ENCODE data around the gene SEPHS1. TPM values are rescaled to one million over a fixed set of nuclear protein-coding genes. Genes with fewer than 3 reads are reported as not detected.

SEPHS1 gene
- total RNA-seq, 1 experiment from 2014 or later: 139 TPM

DNA sequence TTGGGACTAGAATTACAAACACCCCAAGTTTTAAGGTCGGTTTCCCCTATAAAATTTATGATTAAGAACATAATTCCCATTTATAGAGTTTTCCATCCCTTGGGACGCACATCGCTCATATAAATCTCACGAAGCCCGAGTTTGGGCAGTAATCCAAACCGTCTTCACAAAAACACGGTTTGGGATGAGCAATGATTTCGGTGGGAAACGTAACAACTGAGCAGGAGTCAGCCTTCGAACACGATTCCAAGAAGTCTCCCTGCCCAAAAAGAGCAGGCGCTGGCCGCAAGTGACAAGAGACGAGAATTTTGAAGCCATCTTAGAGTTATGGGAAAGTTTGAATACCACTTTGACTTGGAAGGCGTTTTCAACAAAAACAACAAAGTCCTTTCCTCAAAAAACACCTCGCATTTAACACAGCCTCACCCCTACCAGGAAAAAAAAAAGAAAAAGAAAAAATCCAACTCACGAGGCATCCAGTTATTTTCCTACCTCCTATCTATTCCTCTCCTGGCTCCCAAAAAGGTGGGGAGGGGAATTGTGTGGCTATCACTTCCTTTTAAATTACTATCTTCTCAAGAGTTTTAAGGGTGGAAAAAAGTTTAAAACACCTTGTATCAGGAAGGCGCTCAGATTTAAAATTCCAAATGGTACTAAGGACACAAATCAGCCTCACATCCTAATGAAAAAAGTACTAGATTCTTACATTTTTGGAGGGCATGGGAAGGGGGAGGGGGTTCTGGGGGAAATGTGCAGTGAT, 1.6 kb downstream of the SEPHS1 start:
- intact Hi-C loops (cut with micrococcal nuclease; ENCODE audit: unreplicated experiment): loop anchor here (2.0 kb wide), 1 partner anchor 46 kb away; the partner anchor contains the start of gene PHYH
- POLR2A ChIA-PET: no interaction called here
- H3K4me1 Mint-ChIP-seq (ENCODE audit: low read depth, unreplicated experiment): peaks cover 17% of the 10 kb centered on the region

GRCh38 chr10:13340626-13341376, 7.3 kb downstream of the SEPHS1 start:
- BruUV-seq (replicated peaks): no TSS peak
- no peaks in the 10 kb centered on the region for H3K9me3 Mint-ChIP-seq (ENCODE audit: unreplicated experiment)
- Histone ChIP-seq H3K4me3 (ENCODE audit: low read depth, low read length) (no peak overlapping the region), H3K27me3 (replicated peaks; ENCODE audit: control insufficient read depth, insufficient read depth, low read length) (no peaks in the 10 kb centered on the region), H3K4me1 (no peaks in the 10 kb centered on the region), H3K36me3 (ENCODE audit: control insufficient read depth, insufficient read depth, low read length) (peaks cover 7% of the 10 kb centered on the region; the same call in 1 of the 2 replicates), H3K9me3 (no peaks in the 10 kb centered on the region)
- H3K4me3 Mint-ChIP-seq (ENCODE audit: unreplicated experiment): no peak overlapping the region
- H3K4me1 Mint-ChIP-seq (ENCODE audit: low read depth, unreplicated experiment): peaks cover 14% of the 10 kb centered on the region
- intact Hi-C loops (cut with micrococcal nuclease; ENCODE audit: unreplicated experiment): no loop called here
- DNase-seq: no peak
- ChIA-PET POLR2A (no interaction called here), CTCF (no interaction called here)
- no peak overlapping the region for H3K27ac Mint-ChIP-seq (ENCODE audit: unreplicated experiment)
- no peaks in the 10 kb centered on the region for H3K27me3 Mint-ChIP-seq (ENCODE audit: insufficient read depth, unreplicated experiment)
- H3K36me3 Mint-ChIP-seq (ENCODE audit: insufficient read depth, unreplicated experiment): peaks cover 74% of the 10 kb centered on the region
- TF ChIP-seq, protein P1, sequence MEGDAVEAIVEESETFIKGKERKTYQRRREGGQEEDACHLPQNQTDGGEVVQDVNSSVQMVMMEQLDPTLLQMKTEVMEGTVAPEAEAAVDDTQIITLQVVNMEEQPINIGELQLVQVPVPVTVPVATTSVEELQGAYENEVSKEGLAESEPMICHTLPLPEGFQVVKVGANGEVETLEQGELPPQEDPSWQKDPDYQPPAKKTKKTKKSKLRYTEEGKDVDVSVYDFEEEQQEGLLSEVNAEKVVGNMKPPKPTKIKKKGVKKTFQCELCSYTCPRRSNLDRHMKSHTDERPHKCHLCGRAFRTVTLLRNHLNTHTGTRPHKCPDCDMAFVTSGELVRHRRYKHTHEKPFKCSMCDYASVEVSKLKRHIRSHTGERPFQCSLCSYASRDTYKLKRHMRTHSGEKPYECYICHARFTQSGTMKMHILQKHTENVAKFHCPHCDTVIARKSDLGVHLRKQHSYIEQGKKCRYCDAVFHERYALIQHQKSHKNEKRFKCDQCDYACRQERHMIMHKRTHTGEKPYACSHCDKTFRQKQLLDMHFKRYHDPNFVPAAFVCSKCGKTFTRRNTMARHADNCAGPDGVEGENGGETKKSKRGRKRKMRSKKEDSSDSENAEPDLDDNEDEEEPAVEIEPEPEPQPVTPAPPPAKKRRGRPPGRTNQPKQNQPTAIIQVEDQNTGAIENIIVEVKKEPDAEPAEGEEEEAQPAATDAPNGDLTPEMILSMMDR (IDR thresholded peaks at IDR 0.05; ENCODE audit: insufficient read depth in 1 of 2, low read depth in 1 of 2, low read length in 1 of 2, severe bottlenecking in 1 of 2, unreplicated experiment in 1 of 2): no peak

More for the DNA sequence above, 1.6 kb downstream of the SEPHS1 start:
- TSS peak; percentile 56 for BruUV-seq (replicated peaks)
- peaks cover 14% of the 10 kb centered on the region; the same call in 1 of the 2 replicates for H3K4me1 ChIP-seq
- no peak for DNase-seq
- no peaks in the 10 kb centered on the region for H3K9me3 Mint-ChIP-seq (ENCODE audit: unreplicated experiment)
- CTCF ChIA-PET: no interaction called here
- no peaks in the 10 kb centered on the region for H3K9me3 ChIP-seq
- peaks cover 3% of the 10 kb centered on the region; the same call in 1 of the 2 replicates for H3K36me3 ChIP-seq (ENCODE audit: control insufficient read depth, insufficient read depth, low read length)
- H3K27ac Mint-ChIP-seq (ENCODE audit: unreplicated experiment): peak overlapping the region; percentile 79
- H3K36me3 Mint-ChIP-seq (ENCODE audit: insufficient read depth, unreplicated experiment): peaks cover 51% of the 10 kb centered on the region
- H3K27me3 ChIP-seq (replicated peaks; ENCODE audit: control insufficient read depth, insufficient read depth, low read length): no peaks in the 10 kb centered on the region
- peak overlapping the region; percentile 39 for H3K4me3 ChIP-seq (ENCODE audit: low read depth, low read length)
- peak overlapping the region; percentile 80 for H3K4me3 Mint-ChIP-seq (ENCODE audit: unreplicated experiment)
- TF ChIP-seq, protein P1 (IDR thresholded peaks at IDR 0.05; ENCODE audit: insufficient read depth in 1 of 2, low read depth in 1 of 2, low read length in 1 of 2, severe bottlenecking in 1 of 2, unreplicated experiment in 1 of 2): peak in 1 of 2 experiments; percentile 5
- peaks cover 2% of the 10 kb centered on the region for H3K27me3 Mint-ChIP-seq (ENCODE audit: insufficient read depth, unreplicated experiment)

DNA sequence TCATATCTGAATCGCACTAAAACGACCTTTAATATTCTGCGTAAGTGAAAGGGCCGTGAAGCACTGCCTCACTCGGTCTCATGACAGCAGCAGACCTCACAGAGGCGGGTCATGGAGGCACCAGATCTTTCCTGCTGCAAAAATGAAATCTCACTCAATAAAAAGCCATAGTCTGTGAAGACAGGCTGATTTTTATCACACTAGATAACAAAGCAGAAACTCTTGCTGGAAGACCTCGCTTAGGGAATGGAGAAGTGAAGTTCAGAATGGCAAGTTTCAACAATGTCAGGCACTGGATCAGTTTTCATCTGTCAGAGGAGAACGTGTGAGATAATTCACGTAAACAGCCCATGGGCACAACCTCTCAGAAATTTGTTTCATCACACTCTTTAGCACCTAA, 8.0 kb downstream of the SEPHS1 start:
- peaks cover 71% of the 10 kb centered on the region for H3K36me3 Mint-ChIP-seq (ENCODE audit: insufficient read depth, unreplicated experiment)
- DNase-seq: no peak
- peaks cover 6% of the 10 kb centered on the region; the same call in 1 of the 2 replicates for H3K36me3 ChIP-seq (ENCODE audit: control insufficient read depth, insufficient read depth, low read length)
- peaks cover 14% of the 10 kb centered on the region for H3K4me1 Mint-ChIP-seq (ENCODE audit: low read depth, unreplicated experiment)
- H3K4me3 ChIP-seq (ENCODE audit: low read depth, low read length): no peak overlapping the region
- H3K9me3 ChIP-seq: no peaks in the 10 kb centered on the region
- ChIA-PET POLR2A (no interaction called here), CTCF (no interaction called here)
- H3K4me3 Mint-ChIP-seq (ENCODE audit: unreplicated experiment): no peak overlapping the region
- intact Hi-C loops (cut with micrococcal nuclease; ENCODE audit: unreplicated experiment): no loop called here
- TF ChIP-seq, protein P1 (IDR thresholded peaks at IDR 0.05; ENCODE audit: insufficient read depth in 1 of 2, low read depth in 1 of 2, low read length in 1 of 2, severe bottlenecking in 1 of 2, unreplicated experiment in 1 of 2): no peak
- no peaks in the 10 kb centered on the region for H3K27me3 Mint-ChIP-seq (ENCODE audit: insufficient read depth, unreplicated experiment)
- H3K4me1 ChIP-seq: no peaks in the 10 kb centered on the region
- H3K27me3 ChIP-seq (replicated peaks; ENCODE audit: control insufficient read depth, insufficient read depth, low read length): no peaks in the 10 kb centered on the region
- H3K9me3 Mint-ChIP-seq (ENCODE audit: unreplicated experiment): no peaks in the 10 kb centered on the region
- BruUV-seq (replicated peaks): no TSS peak
- no peak overlapping the region for H3K27ac Mint-ChIP-seq (ENCODE audit: unreplicated experiment)
